Measurements from ENCODE around the gene DGKB. TPM values are rescaled to one million over a fixed set of nuclear protein-coding genes. Genes with fewer than 3 reads are reported as not detected.

DGKB gene
- total and polyA plus RNA-seq, 2 of the 8 experiments (the other 6 are each of a cell fraction or from before 2014, with no cell fraction given) = 1.9 to 2.6 TPM

GRCh38 chr7:14950013-14950412, 47.5 kb upstream of the DGKB start:
- Histone ChIP-seq H2BK12ac (ENCODE audit: low read depth, low read length) (no peak overlapping the region), H3K4me2 (ENCODE audit: insufficient read depth in 1 of 2, low read depth in 2 of 2, low read length in 2 of 2) (no peak overlapping the region), H3K36me3 (ENCODE audit: control insufficient read depth in 2 of 4, insufficient read depth in 4 of 4, low read length in 3 of 4) (no peaks in the 10 kb centered on the region), H2BK5ac (ENCODE audit: low read depth, low read length) (no peak overlapping the region), H3K9me3 (ENCODE audit: insufficient read depth in 2 of 2, low read depth in 1 of 2, low read length in 1 of 2) (no peaks in the 10 kb centered on the region), H3K18ac (ENCODE audit: extremely low read depth, low read length) (no peak overlapping the region), H3K27ac (ENCODE audit: low read depth, low read length) (no peak overlapping the region), H2AFZ (ENCODE audit: low read length) (no peak overlapping the region), H2BK15ac (ENCODE audit: low read length) (no peak overlapping the region), H3K79me1 (ENCODE audit: low read depth, low read length) (no peaks in the 10 kb centered on the region), H4K8ac (ENCODE audit: extremely low read depth, insufficient read depth, low read length) (no peak overlapping the region), H3K56ac (replicated peaks; ENCODE audit: insufficient read length, low read depth, low read length) (no peak overlapping the region), H4K91ac (replicated peaks; ENCODE audit: insufficient read length, low read length) (no peak overlapping the region), H2BK20ac (ENCODE audit: low read length) (no peak overlapping the region), H3K14ac (ENCODE audit: insufficient read length) (no peak overlapping the region), H3K27me3 (replicated peaks in 1 of 4; ENCODE audit: control insufficient read depth in 3 of 4, extremely low read depth in 1 of 4, insufficient read depth in 3 of 4, low read length in 3 of 4) (no peaks in the 10 kb centered on the region), H2AK5ac (ENCODE audit: low read depth, low read length) (no peak overlapping the region), H3K4me3 (ENCODE audit: extremely low read depth in 1 of 4, insufficient read depth in 2 of 4, low read depth in 3 of 4, low read length in 4 of 4) (no peak overlapping the region), H3K23me2 (ENCODE audit: low read depth, low read length) (no peaks in the 10 kb centered on the region), H3K4me1 (replicated peaks in 1 of 4; ENCODE audit: control insufficient read depth in 3 of 4, insufficient read depth in 4 of 4, low read length in 3 of 4) (peaks cover 0 to 2% (median 0%) of the 10 kb centered on the region in 4 experiments; a peak in 1 of 7 replicates), H4K20me1 (replicated peaks in 1 of 2; ENCODE audit: control insufficient read depth in 1 of 2, insufficient read depth in 2 of 2, low read length in 2 of 2) (no peaks in the 10 kb centered on the region), H2BK120ac (replicated peaks; ENCODE audit: low read depth, low read length) (no peak overlapping the region), H3K23ac (ENCODE audit: insufficient read length) (no peak overlapping the region), H3K79me2 (ENCODE audit: control insufficient read depth in 1 of 2, insufficient read depth in 2 of 2, low read length in 2 of 2) (no peaks in the 10 kb centered on the region), H3K4ac (replicated peaks; ENCODE audit: insufficient read length, low read depth, low read length) (no peak overlapping the region), H3K9ac (replicated peaks in 1 of 4; ENCODE audit: extremely low read depth in 1 of 4, low read depth in 3 of 4, low read length in 3 of 4) (no peak overlapping the region), H4K5ac (ENCODE audit: insufficient read length, low read depth, low read length) (no peak overlapping the region)
- DNase-seq (ENCODE audit: low read depth in 1 of 2, low spot score in 2 of 2) (no peak), FAIRE-seq (no peak)
- 88% methylated on average over 4 of the region's 4 CpGs; no CpG with 5 or more reads in 1 of the 2 experiments for WGBS, 2 experiments (ENCODE audit: extremely low coverage in 1 of 2, insufficient coverage in 1 of 2, insufficient read length in 1 of 2, insufficient replicate concordance in 2 of 2, low coverage in 1 of 2, low lambda C conversion rate in 2 of 2, missing lambda C conversion rate in 1 of 2)
- POLR2A ChIA-PET (ENCODE audit: partially characterized antibody) = no interaction called here
- CTCF ChIA-PET (ENCODE audit: partially characterized antibody) = interaction anchor here (0.6 to 0.7 kb wide), 2 partner anchors 8 to 170 kb away, joined by 3 to 4 read pairs; no protein-coding TSS in a partner anchor
- TF ChIP-seq ATF3 (IDR thresholded peaks at IDR 0.05; ENCODE audit: insufficient read depth, low read depth, low read length) (no peak), TAF1 (IDR thresholded peaks at IDR 0.05; ENCODE audit: low read depth, low read length) (no peak), SP1 (IDR thresholded peaks at IDR 0.05; ENCODE audit: low read depth, low read length) (no peak), PHF8 (conservative IDR thresholded peaks at IDR 0.05; ENCODE audit: low read depth, low read length) (no peak), TBP (IDR thresholded peaks at IDR 0.05; ENCODE audit: low read depth, low read length) (no peak), FOSL1 (IDR thresholded peaks at IDR 0.05; ENCODE audit: insufficient read depth, low read depth, low read length) (no peak), CTCF (IDR thresholded peaks at IDR 0.05; ENCODE audit: control extremely low read depth in 1 of 3, insufficient read depth in 1 of 3, low read depth in 1 of 3, low read length in 3 of 3) (no peak), KDM1A (IDR thresholded peaks at IDR 0.05; ENCODE audit: borderline replicate concordance, low read length) (no peak), RXRA (IDR thresholded peaks at IDR 0.05; ENCODE audit: insufficient read depth, low read depth, low read length) (no peak), POLR2AphosphoS5 (IDR thresholded peaks at IDR 0.05; ENCODE audit: low read depth, low read length) (no peak), CBX8 (IDR thresholded peaks at IDR 0.05; ENCODE audit: borderline replicate concordance, low read depth, low read length) (no peak), SRF (IDR thresholded peaks at IDR 0.05; ENCODE audit: low read depth, low read length) (no peak)

Data from H1 (cell line).